GM13977 (cell line): ENCODE results near the gene PRRC2C.

Experiments used
- DNase-seq: peaks from one replicate; pipeline ENCODE4 v3.0.0; 2012; ENCODE audit warnings: low spot score
- in situ Hi-C: fragments of 300-500 bp; cut with MboI; formaldehyde crosslinking; loops from one replicate; pipeline ENCODE4 v1.12.0; 2022; ENCODE audit warnings: low sequenced_read_pairs, low pct_unique_long_range_greater_than_20kb, mixed read lengths, inconsistent platforms; ENCODE audit not compliant: unreplicated experiment
- TF ChIP-seq, protein P1 (sequence below): IDR thresholded peaks from 2 replicates; pipeline ENCODE4 v1.5.1; 2012; ENCODE audit warnings: mild to moderate bottlenecking, control low read depth; ENCODE audit not compliant: insufficient read depth; ENCODE audit errors: extremely low read depth, missing control alignments

The PRRC2C gene

DNA sequence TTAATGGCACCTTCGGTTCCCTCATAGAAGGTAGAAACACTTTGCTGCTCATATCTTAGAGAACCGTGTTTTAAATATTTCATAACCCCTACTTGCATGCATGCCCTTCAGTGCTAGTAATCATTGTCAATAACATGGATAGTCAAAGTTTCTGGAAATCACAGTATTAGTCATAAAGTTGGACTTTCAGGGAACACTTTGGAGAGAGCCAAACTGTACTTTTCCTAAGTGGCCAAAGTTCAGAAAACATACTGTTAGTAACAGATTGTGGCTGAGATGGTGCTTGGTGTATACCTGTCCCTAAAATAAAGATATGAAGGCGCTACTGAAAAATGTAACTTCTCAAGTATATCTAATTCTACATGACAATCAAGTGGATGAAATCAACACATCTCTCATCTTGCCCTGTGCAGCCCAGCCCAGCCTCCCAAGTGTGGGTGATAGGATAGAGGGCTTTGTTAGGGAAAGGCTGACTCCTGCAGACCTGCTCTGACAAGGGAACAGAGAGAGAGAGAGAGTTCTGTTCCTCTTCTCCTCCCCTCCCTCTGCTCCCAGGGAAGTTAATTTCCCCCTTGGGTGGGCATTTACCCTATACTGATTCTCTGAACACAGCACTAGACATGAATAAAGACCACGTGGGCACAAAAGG lies 152.7 kb downstream of the PRRC2C start:
- in situ Hi-C loops, result loop anchor here (25.0 kb wide), 1 partner anchor 349 kb away; no protein-coding TSS in a partner anchor
- TF ChIP-seq, protein P1, sequence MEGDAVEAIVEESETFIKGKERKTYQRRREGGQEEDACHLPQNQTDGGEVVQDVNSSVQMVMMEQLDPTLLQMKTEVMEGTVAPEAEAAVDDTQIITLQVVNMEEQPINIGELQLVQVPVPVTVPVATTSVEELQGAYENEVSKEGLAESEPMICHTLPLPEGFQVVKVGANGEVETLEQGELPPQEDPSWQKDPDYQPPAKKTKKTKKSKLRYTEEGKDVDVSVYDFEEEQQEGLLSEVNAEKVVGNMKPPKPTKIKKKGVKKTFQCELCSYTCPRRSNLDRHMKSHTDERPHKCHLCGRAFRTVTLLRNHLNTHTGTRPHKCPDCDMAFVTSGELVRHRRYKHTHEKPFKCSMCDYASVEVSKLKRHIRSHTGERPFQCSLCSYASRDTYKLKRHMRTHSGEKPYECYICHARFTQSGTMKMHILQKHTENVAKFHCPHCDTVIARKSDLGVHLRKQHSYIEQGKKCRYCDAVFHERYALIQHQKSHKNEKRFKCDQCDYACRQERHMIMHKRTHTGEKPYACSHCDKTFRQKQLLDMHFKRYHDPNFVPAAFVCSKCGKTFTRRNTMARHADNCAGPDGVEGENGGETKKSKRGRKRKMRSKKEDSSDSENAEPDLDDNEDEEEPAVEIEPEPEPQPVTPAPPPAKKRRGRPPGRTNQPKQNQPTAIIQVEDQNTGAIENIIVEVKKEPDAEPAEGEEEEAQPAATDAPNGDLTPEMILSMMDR, result no peak

DNA sequence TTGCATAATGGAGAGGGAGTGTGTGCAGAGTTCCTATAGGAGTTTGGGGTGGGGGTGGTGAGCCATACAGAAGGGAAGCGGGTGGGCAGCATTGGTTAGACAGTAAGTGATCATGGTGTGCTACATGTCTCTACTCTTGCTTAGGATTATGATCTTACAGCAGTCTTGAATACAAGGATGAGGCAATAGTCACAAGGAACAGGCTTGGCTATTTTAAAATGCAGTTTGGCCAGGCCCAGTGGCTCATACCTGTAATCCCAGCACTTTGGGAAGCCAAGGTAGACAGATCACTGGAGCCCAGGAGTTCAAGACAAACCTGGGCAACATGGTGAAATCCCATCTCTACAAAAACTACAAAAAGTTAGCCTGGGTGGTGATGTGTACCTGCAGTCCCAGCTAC lies 154.9 kb downstream of the PRRC2C start:
- TF ChIP-seq, protein P1, result no peak
- DNase-seq, result no peak
- in situ Hi-C loops, result loop anchor here (25.0 kb wide), 1 partner anchor 347 kb away; no protein-coding TSS in a partner anchor

More for the DNA sequence above, 152.7 kb downstream of the PRRC2C start:
- DNase-seq, result no peak

DNA sequence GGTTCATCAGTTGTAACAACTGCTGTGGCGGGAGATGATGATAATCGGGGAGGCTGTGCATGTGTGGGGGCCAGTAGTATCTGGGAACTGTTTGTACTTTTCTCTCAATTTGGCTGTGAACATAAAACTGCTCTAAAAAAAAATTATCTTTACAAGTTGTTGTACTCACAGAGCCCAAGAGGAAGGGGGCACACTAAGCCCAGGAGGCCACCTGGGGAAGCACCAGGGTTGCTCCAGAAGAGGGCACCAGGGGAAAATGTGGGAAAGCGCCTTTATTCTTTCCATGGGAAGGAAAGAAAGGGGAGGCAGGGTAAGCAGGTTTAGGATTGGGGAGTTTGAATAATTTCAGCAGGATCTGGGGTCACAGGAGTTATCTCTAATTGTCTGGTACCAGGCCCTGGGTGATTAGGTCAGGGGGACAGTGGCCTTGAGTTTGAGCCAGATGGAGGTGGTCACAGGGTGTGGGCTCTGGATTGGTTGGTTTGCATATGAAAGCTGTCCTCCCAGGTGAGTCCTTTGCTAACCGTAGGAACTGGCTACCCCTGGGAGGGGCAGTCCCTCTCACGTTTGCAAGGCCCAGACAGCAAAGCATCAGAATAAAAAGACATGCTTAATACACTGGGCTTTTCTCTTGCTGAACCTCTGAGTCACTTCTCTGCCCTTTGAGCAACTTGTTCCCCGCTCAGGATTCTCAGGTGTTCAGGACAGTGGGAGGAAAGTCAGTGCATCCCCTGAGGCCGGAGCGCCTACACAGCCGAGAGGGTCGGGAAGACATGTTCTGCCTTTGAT lies 155.9 kb downstream of the PRRC2C start:
- TF ChIP-seq, protein P1, result no peak
- no peak for DNase-seq
- in situ Hi-C loops, result loop anchor here (25.0 kb wide), 1 partner anchor 346 kb away; no protein-coding TSS in a partner anchor

DNA sequence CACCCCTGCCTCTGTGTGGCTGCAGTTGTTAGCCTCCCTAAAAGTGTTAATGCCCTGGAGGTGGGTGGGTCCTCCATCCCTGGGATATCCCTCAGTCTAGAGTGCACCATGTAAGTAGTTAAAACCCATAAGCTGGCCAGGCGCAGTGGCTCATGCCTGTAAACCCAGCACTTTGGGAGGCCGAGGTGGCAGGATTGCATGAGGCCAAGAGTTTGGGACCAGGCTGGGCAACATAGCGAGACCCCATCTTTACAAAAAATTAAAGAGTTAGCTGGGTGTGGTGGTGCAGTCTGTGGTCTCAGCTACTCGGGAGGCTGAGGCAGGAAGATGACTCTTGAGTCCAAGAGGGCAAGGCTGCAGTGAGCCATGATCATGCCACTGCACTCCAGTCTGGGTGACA lies 156.9 kb downstream of the PRRC2C start:
- TF ChIP-seq, protein P1, result no peak
- in situ Hi-C loops, result loop anchor here (25.0 kb wide), 1 partner anchor 345 kb away; no protein-coding TSS in a partner anchor
- DNase-seq, result no peak
